Endothelial cell of umbilical vein (primary cell): Measurements from ENCODE around the gene TNFRSF19.

Experiments used
- EZH2 ChIP-seq: IDR thresholded peaks from 2 replicates; pipeline ENCODE4 v1.6.1; 2012; ENCODE audit warnings: borderline replicate concordance, low read depth, mild to moderate bottlenecking, moderate library complexity, low read length, inconsistent platforms; ENCODE audit not compliant: severe bottlenecking
- FOS ChIP-seq: IDR thresholded peaks from 2 replicates; pipeline ENCODE4 v1.6.1; 2011; ENCODE audit warnings: mild to moderate bottlenecking, low read length, moderate library complexity, borderline replicate concordance; ENCODE audit not compliant: insufficient read depth
- GATA2 ChIP-seq: IDR thresholded peaks from 2 replicates; pipeline ENCODE4 v1.7.0; 2011; ENCODE audit warnings: low read depth, mild to moderate bottlenecking, moderate library complexity, mixed read lengths, low read length; ENCODE audit not compliant: insufficient read length, insufficient read depth
- MYC ChIP-seq: IDR thresholded peaks from one replicate; pipeline ENCODE4 v1.6.1; 2011; ENCODE audit warnings: mild to moderate bottlenecking, low read depth, low read length
- POLR2A ChIP-seq: IDR thresholded peaks from 2 replicates; pipeline ENCODE4 v1.6.1; 2012; ENCODE audit warnings: low read depth, mild to moderate bottlenecking, control low read depth, low read length
- POLR2AphosphoS5 ChIP-seq: IDR thresholded peaks from 2 replicates; pipeline ENCODE4 v1.6.1; 2012; ENCODE audit warnings: low read depth, mild to moderate bottlenecking, control low read depth, low read length, moderate library complexity; ENCODE audit not compliant: insufficient read depth
- TF ChIP-seq, protein P1 (sequence below): IDR thresholded peaks from 2 replicates; pipeline ENCODE4 v1.6.1; 2011; ENCODE audit not compliant: insufficient read depth, insufficient read length
- TF ChIP-seq, protein P2 (sequence below), 2 donors: IDR thresholded peaks; 1 replicate in 1 of 2; 2 replicates in 1 of 2; pipeline ENCODE4 v1.5.1; 2011; ENCODE audit warnings: low read length in 2 of 2, mild to moderate bottlenecking in 2 of 2, moderate library complexity in 2 of 2, control low read depth in 1 of 2, inconsistent platforms in 1 of 2, low read depth in 1 of 2; ENCODE audit not compliant: insufficient read depth in 1 of 2; ENCODE audit errors: extremely low read depth in 1 of 2

DNA sequence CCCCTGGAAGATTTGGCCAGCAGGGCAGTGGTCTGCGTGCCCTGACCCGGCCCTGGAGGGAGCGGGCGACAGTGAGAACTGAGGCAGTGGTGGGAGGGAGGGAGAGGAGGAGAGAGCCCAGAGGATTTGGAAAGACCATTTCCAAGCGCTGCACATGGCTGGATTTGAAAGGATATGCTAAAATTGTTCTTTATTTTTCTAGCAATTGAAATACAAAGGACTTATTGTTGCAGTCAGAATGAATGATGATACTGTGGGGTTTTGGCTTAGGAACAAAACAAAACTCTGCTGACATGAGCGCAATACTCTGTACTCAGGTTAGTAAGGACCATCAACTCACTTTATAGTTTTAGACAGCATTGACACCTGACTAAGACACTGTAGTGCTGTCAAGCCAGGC lies 69.5 kb downstream of the TNFRSF19 start:
- TF ChIP-seq, protein P1, sequence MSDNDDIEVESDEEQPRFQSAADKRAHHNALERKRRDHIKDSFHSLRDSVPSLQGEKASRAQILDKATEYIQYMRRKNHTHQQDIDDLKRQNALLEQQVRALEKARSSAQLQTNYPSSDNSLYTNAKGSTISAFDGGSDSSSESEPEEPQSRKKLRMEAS, result no peak
- no peak for TF ChIP-seq GATA2
- TF ChIP-seq POLR2AphosphoS5, result no peak
- TF ChIP-seq, protein P2, sequence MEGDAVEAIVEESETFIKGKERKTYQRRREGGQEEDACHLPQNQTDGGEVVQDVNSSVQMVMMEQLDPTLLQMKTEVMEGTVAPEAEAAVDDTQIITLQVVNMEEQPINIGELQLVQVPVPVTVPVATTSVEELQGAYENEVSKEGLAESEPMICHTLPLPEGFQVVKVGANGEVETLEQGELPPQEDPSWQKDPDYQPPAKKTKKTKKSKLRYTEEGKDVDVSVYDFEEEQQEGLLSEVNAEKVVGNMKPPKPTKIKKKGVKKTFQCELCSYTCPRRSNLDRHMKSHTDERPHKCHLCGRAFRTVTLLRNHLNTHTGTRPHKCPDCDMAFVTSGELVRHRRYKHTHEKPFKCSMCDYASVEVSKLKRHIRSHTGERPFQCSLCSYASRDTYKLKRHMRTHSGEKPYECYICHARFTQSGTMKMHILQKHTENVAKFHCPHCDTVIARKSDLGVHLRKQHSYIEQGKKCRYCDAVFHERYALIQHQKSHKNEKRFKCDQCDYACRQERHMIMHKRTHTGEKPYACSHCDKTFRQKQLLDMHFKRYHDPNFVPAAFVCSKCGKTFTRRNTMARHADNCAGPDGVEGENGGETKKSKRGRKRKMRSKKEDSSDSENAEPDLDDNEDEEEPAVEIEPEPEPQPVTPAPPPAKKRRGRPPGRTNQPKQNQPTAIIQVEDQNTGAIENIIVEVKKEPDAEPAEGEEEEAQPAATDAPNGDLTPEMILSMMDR (IDR thresholded peaks at IDR 0.05; ENCODE audit: extremely low read depth in 1 of 2, insufficient read depth in 1 of 2, low read depth in 1 of 2, low read length in 2 of 2), result no peak
- no peak for TF ChIP-seq POLR2A
- TF ChIP-seq EZH2, result no peak
- TF ChIP-seq FOS, result no peak
- TF ChIP-seq MYC, result no peak
